Measurements from ENCODE around the gene TP73.

GRCh38 chr1:3659093-3659492 is 6.8 kb downstream of the TP73 start:
- no peak for TF ChIP-seq POLR2A (IDR thresholded peaks at IDR 0.05)
- no peak for TF ChIP-seq CTCF (IDR thresholded peaks at IDR 0.05)

Data from heart left ventricle (tissue), 13 donors.